Measurements from ENCODE around the gene AUH. TPM values are rescaled to one million over a fixed set of nuclear protein-coding genes. Genes with fewer than 3 reads are reported as not detected.
A peak's percentile ranks its signal among the peaks of the same experiment; 100 is the strongest.

The AUH gene
- total and polyA plus RNA-seq, 7 donors: 13.1 to 40.9 (median 28.2) TPM

DNA sequence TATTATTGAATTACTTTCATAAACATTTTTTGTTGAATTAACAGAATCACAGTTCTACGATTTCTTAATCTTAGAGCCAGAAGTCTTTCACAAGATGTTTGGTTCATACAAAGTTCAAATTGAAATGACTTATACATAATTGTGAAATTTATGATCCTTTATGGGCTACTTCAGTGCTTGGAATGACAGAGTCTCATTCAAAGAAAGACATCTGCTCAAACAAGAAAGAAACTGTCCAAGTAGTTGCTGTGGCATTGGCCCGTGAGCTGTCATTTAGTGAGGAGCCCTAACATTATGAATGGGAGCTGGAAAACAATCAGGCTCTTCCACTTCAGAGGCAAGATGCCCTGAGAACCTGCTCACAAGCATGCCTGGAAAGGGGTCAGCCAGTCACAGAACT is 63.4 kb downstream of the AUH start:
- no peak overlapping the region for H3K4me3 ChIP-seq
- H3K36me3 ChIP-seq: peaks cover 4 to 42% (median 14%) of the 10 kb centered on the region in 4 donors
- H3K27me3 ChIP-seq: no peaks in the 10 kb centered on the region
- no peaks in the 10 kb centered on the region for H3K9me3 ChIP-seq
- H3K4me1 ChIP-seq: peaks cover 0 to 49% (median 37%) of the 10 kb centered on the region in 4 donors
- WGBS, 2 donors: 11 to 56% methylated on average over 2 of the region's 2 CpGs
- peak overlapping the region in 2 of 4 donors; percentile 12 to 13 for H3K27ac ChIP-seq
- intact Hi-C loops (cut with DNase I): no loop called here
- no peak for TF ChIP-seq POLR2A (IDR thresholded peaks at IDR 0.05)
- peak in 2 of 4 donors; percentile 13 to 42 for TF ChIP-seq POLR2AphosphoS5 (IDR thresholded peaks at IDR 0.05)
- no peak for DNase-seq

DNA sequence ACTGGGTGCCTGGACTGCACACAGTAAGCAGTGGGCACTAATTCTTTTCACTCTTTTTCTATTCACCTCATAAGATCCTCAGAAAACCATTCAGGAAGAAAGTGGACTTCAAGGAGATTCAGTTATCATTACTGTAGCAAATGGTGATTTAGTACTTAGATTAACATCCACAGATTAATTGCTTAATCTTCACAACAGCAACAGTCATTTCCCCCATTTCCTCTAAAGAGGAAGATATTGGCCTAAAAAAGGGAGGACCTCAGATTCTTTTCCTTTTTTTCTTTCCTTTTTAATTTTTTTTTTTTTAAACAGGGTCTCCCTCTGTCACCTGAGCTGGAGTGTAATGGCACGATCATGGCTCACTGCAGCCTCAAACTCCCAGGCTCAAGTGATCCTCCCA is 64.4 kb downstream of the AUH start:
- Histone ChIP-seq H3K27ac (no peak overlapping the region), H3K4me1 (peaks cover 0 to 39% (median 27%) of the 10 kb centered on the region in 4 donors), H3K4me3 (no peak overlapping the region), H3K27me3 (no peaks in the 10 kb centered on the region), H3K9me3 (no peaks in the 10 kb centered on the region), H3K36me3 (peaks cover 7 to 52% (median 15%) of the 10 kb centered on the region in 4 donors)
- TF ChIP-seq, protein P1, sequence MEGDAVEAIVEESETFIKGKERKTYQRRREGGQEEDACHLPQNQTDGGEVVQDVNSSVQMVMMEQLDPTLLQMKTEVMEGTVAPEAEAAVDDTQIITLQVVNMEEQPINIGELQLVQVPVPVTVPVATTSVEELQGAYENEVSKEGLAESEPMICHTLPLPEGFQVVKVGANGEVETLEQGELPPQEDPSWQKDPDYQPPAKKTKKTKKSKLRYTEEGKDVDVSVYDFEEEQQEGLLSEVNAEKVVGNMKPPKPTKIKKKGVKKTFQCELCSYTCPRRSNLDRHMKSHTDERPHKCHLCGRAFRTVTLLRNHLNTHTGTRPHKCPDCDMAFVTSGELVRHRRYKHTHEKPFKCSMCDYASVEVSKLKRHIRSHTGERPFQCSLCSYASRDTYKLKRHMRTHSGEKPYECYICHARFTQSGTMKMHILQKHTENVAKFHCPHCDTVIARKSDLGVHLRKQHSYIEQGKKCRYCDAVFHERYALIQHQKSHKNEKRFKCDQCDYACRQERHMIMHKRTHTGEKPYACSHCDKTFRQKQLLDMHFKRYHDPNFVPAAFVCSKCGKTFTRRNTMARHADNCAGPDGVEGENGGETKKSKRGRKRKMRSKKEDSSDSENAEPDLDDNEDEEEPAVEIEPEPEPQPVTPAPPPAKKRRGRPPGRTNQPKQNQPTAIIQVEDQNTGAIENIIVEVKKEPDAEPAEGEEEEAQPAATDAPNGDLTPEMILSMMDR (IDR thresholded peaks at IDR 0.05): no peak
- TF ChIP-seq POLR2AphosphoS5 (IDR thresholded peaks at IDR 0.05): no peak
- TF ChIP-seq EP300 (IDR thresholded peaks at IDR 0.05): no peak
- TF ChIP-seq POLR2A (IDR thresholded peaks at IDR 0.05): no peak
- DNase-seq: no peak
- intact Hi-C loops (cut with DNase I): no loop called here
- 94 to 96% methylated on average over 1 of the region's 1 CpG for WGBS, 2 donors

DNA sequence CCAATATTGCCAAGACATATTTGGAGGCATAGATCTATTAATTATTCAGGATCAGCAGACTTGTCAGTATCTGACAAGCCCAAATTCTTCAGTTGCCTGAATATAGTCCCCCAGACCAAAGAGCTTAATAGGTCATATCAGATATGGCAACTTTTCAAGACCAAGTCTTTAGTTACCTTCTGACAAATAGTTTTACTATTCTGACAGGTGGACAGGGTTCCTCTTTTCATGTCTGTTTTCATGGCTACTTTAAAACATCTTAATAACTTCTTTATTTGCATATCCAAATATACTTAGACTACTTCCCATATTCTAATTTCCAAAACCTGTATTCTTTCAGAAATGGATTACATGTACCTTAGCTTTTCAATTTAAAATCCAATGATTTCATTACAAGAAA is 65.4 kb downstream of the AUH start:
- no peaks in the 10 kb centered on the region for H3K27me3 ChIP-seq
- no peak for DNase-seq
- no peak for TF ChIP-seq EP300 (IDR thresholded peaks at IDR 0.05)
- TF ChIP-seq, protein P1 (IDR thresholded peaks at IDR 0.05): no peak
- no peak for TF ChIP-seq POLR2A (IDR thresholded peaks at IDR 0.05)
- TF ChIP-seq POLR2AphosphoS5 (IDR thresholded peaks at IDR 0.05): no peak
- peaks cover 7 to 57% (median 15%) of the 10 kb centered on the region in 4 donors for H3K36me3 ChIP-seq
- no peak overlapping the region for H3K4me3 ChIP-seq
- H3K4me1 ChIP-seq: peaks cover 0 to 31% (median 20%) of the 10 kb centered on the region in 4 donors
- H3K9me3 ChIP-seq: no peaks in the 10 kb centered on the region
- intact Hi-C loops (cut with DNase I): no loop called here
- H3K27ac ChIP-seq: no peak overlapping the region

DNA sequence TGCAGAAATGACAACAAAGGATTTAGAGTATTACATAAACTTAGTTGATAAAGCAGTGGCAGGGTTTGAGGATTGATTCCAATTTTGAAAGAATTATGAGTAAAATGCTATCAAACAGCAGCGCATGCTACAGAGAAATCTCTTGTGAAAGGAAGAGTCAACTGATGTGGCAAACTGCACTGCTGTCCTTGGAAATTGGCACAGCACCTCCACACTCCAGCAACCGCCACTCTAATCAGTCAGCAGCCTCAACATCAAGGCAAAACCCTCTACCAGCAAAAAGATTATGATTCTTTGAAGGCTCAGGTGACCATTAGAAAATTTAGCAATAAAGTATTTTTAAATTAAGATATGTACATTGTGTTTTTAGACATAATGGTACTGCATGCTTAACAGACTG is 66.4 kb downstream of the AUH start:
- no peak for DNase-seq
- peaks cover 7 to 63% (median 15%) of the 10 kb centered on the region in 4 donors for H3K36me3 ChIP-seq
- no peaks in the 10 kb centered on the region for H3K9me3 ChIP-seq
- TF ChIP-seq POLR2AphosphoS5 (IDR thresholded peaks at IDR 0.05): no peak
- TF ChIP-seq POLR2A (IDR thresholded peaks at IDR 0.05): no peak
- TF ChIP-seq EP300 (IDR thresholded peaks at IDR 0.05): no peak
- TF ChIP-seq, protein P1 (IDR thresholded peaks at IDR 0.05): no peak
- 97 to 100% methylated on average over 2 of the region's 2 CpGs for WGBS, 2 donors
- peaks cover 0 to 22% (median 10%) of the 10 kb centered on the region in 4 donors for H3K4me1 ChIP-seq
- no peak overlapping the region for H3K27ac ChIP-seq
- intact Hi-C loops (cut with DNase I): no loop called here
- no peak overlapping the region for H3K4me3 ChIP-seq
- H3K27me3 ChIP-seq: no peaks in the 10 kb centered on the region

DNA sequence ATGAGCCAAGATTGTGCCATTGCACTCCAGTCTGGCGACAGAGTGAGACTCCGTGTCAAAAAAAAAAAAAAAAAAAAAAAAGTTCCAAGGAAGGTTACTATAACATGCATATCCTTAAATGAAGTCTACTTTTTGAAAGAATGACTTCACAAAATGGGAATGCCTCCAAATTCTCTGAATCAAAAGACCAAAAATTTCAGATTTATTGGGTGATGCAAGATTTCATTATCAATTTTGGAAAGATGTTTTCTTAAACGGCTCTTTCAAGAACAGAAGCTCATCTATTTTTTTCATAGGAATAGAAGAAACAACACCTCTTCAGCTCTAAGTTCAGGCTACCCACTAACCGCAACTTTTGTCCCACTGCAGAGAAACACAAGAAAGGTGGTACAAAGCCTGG is 69.9 kb downstream of the AUH start:
- WGBS, 2 donors: 97% methylated on average over 4 of the region's 4 CpGs
- peaks cover 7 to 60% (median 15%) of the 10 kb centered on the region in 4 donors for H3K36me3 ChIP-seq
- H3K4me3 ChIP-seq: no peak overlapping the region
- no peaks in the 10 kb centered on the region for H3K9me3 ChIP-seq
- H3K27ac ChIP-seq: no peak overlapping the region
- intact Hi-C loops (cut with DNase I): no loop called here
- H3K27me3 ChIP-seq: no peaks in the 10 kb centered on the region
- no peaks in the 10 kb centered on the region for H3K4me1 ChIP-seq
- no peak for TF ChIP-seq POLR2A (IDR thresholded peaks at IDR 0.05)
- TF ChIP-seq, protein P1 (IDR thresholded peaks at IDR 0.05): no peak
- no peak for TF ChIP-seq POLR2AphosphoS5 (IDR thresholded peaks at IDR 0.05)
- no peak for TF ChIP-seq EP300 (IDR thresholded peaks at IDR 0.05)
- DNase-seq: no peak
